HG03575 (cell line): Measurements from ENCODE around the gene BCAT1.

ENCODE experiments used
- ATAC-seq: cut with Tn5 transposase; IDR thresholded peaks from one replicate; pipeline ENCODE4 v1.9.1; 2021; ENCODE audit not compliant: unreplicated experiment, insufficient number of reproducible peaks, low FRiP score; ENCODE audit errors: extremely low read depth

Gene BCAT1

GRCh38 chr12:24905431-24905830 is 43.5 kb downstream of the BCAT1 start:
- ATAC-seq = no peak

DNA sequence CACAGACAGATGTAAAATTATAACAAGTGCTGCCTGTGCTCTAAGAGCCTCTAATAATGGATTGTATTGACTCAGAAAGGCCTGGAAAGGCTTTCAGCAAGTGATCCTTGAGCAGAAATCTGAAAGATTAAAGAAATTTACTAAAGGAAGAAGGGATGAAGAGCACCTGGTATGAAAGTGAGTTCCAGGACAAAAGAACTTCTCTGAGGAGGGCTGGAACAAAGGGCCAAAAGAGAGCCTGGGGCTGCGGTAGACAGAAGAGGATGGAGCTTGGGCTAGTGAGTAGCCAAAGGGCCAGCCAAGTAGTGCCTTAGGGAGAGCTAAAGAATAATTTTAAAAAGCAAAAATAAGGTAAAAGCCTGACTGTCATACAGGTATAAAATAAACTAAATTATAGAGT is 44.0 kb downstream of the BCAT1 start:
- ATAC-seq = no peak

DNA sequence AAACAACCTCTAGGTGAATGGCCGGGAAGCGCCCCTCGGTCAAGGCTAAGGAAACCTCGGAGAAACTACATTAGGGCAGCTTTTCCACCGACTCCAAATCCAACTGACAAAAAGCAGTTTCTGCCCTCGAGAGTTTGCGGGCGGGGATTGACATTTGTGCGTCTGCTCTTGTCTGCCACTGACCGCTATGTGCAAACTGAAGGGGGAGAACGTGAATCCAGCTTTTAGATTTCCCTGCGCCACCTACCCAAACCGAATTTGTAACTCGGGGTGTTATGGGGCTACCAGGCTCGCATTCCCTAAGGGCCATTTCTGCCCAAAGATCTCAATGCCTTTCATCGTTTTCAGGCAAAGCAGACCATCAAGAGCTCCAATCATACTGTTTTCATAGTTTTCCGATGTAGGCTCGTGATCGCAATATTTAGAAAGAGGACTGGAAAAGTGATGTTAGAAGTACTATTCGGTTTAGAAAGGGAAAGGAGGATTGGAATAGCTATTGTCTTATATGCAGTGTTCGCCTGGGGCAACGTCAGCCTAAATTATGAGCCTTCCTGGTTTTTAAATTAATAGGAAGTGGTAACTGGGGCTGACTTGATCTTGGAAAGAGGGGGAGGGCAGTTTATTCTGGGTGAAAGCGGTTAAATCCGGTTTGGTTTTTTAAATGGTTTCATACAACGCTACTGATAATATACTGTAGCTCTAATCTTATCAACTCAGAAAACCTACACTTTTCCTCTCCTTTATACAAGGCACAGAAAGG is 45.4 kb downstream of the BCAT1 start:
- no peak for ATAC-seq

GRCh38 chr12:24902511-24903328 is 46.2 kb downstream of the BCAT1 start:
- ATAC-seq = no peak

DNA sequence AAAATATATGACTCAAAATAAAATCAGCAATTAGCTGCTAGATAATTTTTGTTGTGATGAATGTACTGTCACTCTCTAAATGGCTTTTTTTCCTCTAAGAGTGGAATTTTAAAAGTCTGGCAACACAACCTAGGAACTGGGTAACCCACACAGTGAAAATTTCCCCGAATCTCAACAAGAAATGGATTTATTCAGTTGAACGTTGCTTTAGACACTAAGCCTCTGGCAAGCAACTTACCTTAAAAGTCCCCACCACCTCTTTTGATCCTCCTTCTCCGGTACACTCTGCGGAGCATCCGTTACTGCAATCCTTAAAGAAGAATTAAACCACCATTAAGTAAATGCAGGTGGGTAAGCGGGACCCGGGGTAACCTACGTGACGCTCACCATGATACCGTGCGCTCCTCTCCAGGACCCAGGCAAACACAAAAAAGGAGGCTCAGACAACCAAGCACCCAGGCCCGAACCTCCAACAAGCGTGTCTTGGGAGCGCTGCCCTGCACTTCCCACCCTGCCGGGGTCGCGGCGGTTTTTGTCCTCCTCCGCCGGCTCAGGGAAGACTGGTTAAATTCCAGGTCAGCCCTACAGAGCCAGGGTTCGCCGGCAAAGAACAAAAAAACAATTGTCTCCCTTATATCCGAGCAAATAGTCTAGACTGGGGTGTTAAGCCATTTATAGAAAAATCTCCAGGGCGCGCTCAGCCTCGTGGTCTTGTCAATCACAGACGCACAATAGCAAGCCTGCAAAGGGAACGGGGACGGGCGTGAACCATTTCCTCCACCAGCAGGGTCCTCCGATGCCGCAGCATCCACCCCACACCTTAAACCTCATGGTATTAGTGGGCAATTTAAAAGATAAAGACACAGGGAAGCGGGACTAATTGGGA is 47.1 kb downstream of the BCAT1 start:
- ATAC-seq = no peak

DNA sequence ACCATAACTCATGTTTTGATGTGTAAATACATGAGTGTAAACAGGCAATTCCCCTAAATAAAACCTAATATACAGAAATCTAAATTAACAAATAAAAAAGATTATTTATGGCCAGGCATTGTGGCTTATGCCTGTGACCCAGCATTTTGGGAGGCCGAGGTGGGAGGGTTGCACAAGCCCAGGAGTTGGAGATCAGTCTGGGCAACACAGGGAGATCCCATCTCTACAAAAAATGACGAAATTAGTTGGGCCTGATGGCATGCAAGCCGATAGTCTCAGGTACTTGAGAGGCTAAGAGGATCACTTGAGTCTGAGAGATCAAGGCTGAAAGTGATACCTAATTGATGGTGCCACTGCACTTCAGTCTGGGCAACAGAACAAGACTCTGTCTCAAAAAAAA is 48.7 kb downstream of the BCAT1 start:
- ATAC-seq = no peak

GRCh38 chr12:24899503-24900075 is 49.3 kb downstream of the BCAT1 start:
- no peak for ATAC-seq

DNA sequence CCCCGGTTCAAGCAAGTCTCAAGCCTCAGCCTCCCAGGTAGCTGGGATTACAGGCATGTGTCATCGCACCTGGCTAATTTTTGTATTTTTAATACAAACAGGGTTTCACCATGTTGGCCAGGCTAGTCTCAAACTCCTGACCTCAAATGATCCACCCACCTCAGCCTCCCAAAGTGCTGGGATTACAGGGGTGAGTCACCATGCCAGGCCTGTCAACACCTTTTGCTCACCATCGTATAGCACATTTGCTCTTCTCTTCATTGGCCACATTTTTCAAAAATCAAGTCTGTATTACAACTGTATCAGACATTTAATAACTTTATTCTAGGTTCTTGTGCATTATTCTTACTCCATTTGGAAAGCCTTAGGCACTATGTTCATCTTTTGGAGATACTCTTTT is 50.3 kb downstream of the BCAT1 start:
- ATAC-seq = no peak

- ATAC-seq = no peak
Observed at GRCh38 chr12:24898185-24898584, 50.7 kb downstream of the BCAT1 start.

DNA sequence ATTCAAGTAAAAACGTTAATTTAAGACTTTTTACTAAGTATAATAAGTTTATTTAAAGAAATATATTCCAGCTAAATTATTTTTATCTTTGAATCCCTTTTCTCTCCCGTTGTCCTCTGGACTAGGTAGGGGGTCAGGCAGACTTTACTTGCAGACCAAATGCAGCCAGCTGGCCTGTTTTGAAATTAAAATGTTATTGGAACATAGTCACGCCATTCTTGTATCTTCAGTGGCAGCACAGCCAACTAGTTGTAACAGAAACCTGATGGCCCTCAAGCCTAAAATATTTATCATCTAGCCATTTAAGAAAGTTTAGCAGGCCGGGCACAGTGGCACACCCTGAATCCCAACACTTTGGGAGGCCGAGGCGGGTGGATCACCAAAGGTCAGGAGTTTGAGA is 52.7 kb downstream of the BCAT1 start:
- ATAC-seq = no peak

DNA sequence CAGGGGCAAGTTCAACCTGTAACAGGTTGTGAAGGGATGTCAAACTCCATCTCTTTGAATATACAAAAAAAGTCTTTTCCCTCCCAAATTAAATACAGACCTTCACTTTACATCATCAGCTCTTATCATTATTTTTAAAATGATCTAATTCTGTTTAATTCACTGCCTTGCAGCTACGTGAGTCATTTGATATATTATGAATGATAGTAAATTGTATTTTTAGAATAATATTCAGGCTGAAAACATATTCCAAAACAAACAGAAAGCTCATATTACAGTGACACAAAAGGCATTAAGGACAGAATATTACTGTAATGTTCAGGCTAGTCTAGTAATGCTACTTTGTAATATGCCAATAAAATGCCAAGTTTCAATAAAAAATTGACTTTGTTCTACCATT is 53.3 kb downstream of the BCAT1 start:
- ATAC-seq = no peak

- ATAC-seq = no peak
Observed at GRCh38 chr12:24894879-24895278, 54.0 kb downstream of the BCAT1 start.

- no peak for ATAC-seq
Observed at GRCh38 chr12:24890048-24890803, 58.7 kb downstream of the BCAT1 start.

- no peak for ATAC-seq
Observed at GRCh38 chr12:24889411-24889810, 59.5 kb downstream of the BCAT1 start.

GRCh38 chr12:24888813-24889212 is 60.1 kb downstream of the BCAT1 start:
- no peak for ATAC-seq

GRCh38 chr12:24884911-24885310 is 64.0 kb downstream of the BCAT1 start:
- no peak for ATAC-seq

DNA sequence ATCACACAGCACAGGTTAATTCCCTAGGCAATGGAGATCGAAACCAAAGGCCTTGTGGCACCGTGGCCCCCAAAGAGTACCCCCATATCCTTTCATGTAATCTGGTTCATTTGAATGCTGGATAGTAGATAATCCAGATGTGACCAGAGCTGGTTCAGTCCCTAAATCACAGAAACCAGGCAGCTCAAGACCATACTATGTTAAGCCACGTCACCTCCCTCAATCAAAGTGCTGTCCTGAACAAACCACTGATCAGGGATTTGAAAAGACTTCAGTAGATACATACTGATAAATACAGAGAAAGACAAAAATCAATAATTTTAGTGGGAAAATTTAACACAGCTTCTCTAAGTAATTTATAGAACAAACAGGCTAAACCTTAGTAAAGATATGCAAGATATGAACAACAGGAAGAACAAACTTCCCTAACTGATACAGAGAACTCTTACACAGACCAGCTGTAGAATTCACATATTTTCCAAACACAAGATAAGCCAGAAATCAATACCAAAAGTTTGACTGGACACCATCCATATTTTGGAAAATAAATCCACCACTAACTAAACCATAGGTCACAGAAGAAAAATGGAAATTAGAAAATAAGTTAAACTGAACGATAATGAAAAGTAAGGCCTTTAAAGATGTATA is 67.1 kb downstream of the BCAT1 start:
- no peak for ATAC-seq

DNA sequence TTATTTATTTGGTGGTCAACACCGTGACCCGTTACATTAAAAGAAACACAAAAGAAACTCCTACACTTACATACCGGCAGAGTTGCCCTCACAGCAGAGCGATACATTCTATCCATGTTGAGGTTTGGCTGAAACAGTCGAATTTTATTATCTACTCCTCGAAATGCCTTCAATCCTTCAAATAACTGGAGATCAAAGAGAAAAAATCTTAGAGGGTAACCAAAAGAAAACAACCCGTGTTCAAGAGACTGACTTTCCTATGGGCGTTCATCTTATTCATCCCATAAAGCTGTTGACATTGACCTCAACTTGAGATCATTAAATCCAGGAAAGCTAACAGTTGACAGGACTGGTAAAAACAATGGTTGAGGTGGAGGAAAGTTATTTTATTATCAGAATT is 67.7 kb downstream of the BCAT1 start:
- ATAC-seq = no peak
